ENCODE measurements around the gene PPP3CA. TPM values are rescaled to one million over a fixed set of nuclear protein-coding genes. Genes with fewer than 3 reads are reported as not detected.

The PPP3CA gene
- total and polyA plus RNA-seq, 2 donors (not counting 1 experiment from before 2014, with no cell fraction given) = 66.4 to 79.3 TPM

GRCh38 chr4:101153653-101154052, 193.7 kb downstream of the PPP3CA start:
- TF ChIP-seq EZH2 (IDR thresholded peaks at IDR 0.05; ENCODE audit: low read length, missing control alignments) = no peak
- no peak for TF ChIP-seq CTCF (conservative IDR thresholded peaks at IDR 0.05 in 1 of 2, IDR thresholded peaks at IDR 0.05 in 1 of 2; ENCODE audit: low read depth in 1 of 2, low read length in 2 of 2)
- Histone ChIP-seq H3K27ac (ENCODE audit: insufficient read depth, low read length) (no peak overlapping the region), H3K9me3 (ENCODE audit: control insufficient read depth, insufficient read depth, low read depth, low read length) (no peaks in the 10 kb centered on the region), H4K20me1 (ENCODE audit: control insufficient read depth, extremely low read depth, insufficient read depth, low read length) (no peaks in the 10 kb centered on the region), H3K27me3 (ENCODE audit: control insufficient read depth, insufficient read depth, low read length) (no peaks in the 10 kb centered on the region), H3K79me2 (ENCODE audit: control insufficient read depth, insufficient read depth, low read length) (no peaks in the 10 kb centered on the region), H3K4me3 (replicated peaks in 1 of 4; ENCODE audit: control extremely low read depth in 1 of 4, insufficient read depth in 1 of 4, low read depth in 3 of 4, low read length in 4 of 4) (no peak overlapping the region), H3K4me1 (ENCODE audit: control insufficient read depth, extremely low read depth, insufficient read depth, low read length) (peaks cover 14% of the 10 kb centered on the region), H3K36me3 (ENCODE audit: control insufficient read depth, insufficient read depth, low read length) (no peaks in the 10 kb centered on the region), H3K4me2 (ENCODE audit: extremely low read depth, insufficient read depth, low read length) (no peak overlapping the region), H3K9ac (ENCODE audit: insufficient read depth, low read length) (no peak overlapping the region), H2AFZ (ENCODE audit: low read length) (no peak overlapping the region)
- no peak for DNase-seq (ENCODE audit: low read depth in 2 of 2)

GRCh38 chr4:101152521-101152920, 194.8 kb downstream of the PPP3CA start:
- H3K27me3 ChIP-seq (ENCODE audit: control insufficient read depth, insufficient read depth, low read length) = no peaks in the 10 kb centered on the region
- H3K27ac ChIP-seq (ENCODE audit: insufficient read depth, low read length) = no peak overlapping the region
- H3K79me2 ChIP-seq (ENCODE audit: control insufficient read depth, insufficient read depth, low read length) = no peaks in the 10 kb centered on the region
- TF ChIP-seq EZH2 (IDR thresholded peaks at IDR 0.05; ENCODE audit: low read length, missing control alignments) (no peak), CTCF (conservative IDR thresholded peaks at IDR 0.05 in 1 of 2, IDR thresholded peaks at IDR 0.05 in 1 of 2; ENCODE audit: low read depth in 1 of 2, low read length in 2 of 2) (no peak)
- H3K9ac ChIP-seq (ENCODE audit: insufficient read depth, low read length) = no peak overlapping the region
- no peaks in the 10 kb centered on the region for H3K9me3 ChIP-seq (ENCODE audit: control insufficient read depth, insufficient read depth, low read depth, low read length)
- no peak for DNase-seq (ENCODE audit: low read depth in 2 of 2)
- H3K4me1 ChIP-seq (ENCODE audit: control insufficient read depth, extremely low read depth, insufficient read depth, low read length) = peaks cover 8% of the 10 kb centered on the region
- H3K4me3 ChIP-seq (replicated peaks in 1 of 4; ENCODE audit: control extremely low read depth in 1 of 4, insufficient read depth in 1 of 4, low read depth in 3 of 4, low read length in 4 of 4) = no peak overlapping the region
- H3K4me2 ChIP-seq (ENCODE audit: extremely low read depth, insufficient read depth, low read length) = no peak overlapping the region
- H4K20me1 ChIP-seq (ENCODE audit: control insufficient read depth, extremely low read depth, insufficient read depth, low read length) = no peaks in the 10 kb centered on the region
- H2AFZ ChIP-seq (ENCODE audit: low read length) = no peak overlapping the region
- H3K36me3 ChIP-seq (ENCODE audit: control insufficient read depth, insufficient read depth, low read length) = no peaks in the 10 kb centered on the region

- TF ChIP-seq EZH2 (IDR thresholded peaks at IDR 0.05; ENCODE audit: low read length, missing control alignments) (no peak), CTCF (conservative IDR thresholded peaks at IDR 0.05 in 1 of 2, IDR thresholded peaks at IDR 0.05 in 1 of 2; ENCODE audit: low read depth in 1 of 2, low read length in 2 of 2) (no peak)
- no peaks in the 10 kb centered on the region for H4K20me1 ChIP-seq (ENCODE audit: control insufficient read depth, extremely low read depth, insufficient read depth, low read length)
- no peak for DNase-seq (ENCODE audit: low read depth in 2 of 2)
These were observed 198.8 kb downstream of the PPP3CA start for GRCh38 chr4:101148551-101148950.

More at GRCh38 chr4:101148551-101148950, 198.8 kb downstream of the PPP3CA start:
- H3K9ac ChIP-seq (ENCODE audit: insufficient read depth, low read length) = no peak overlapping the region
- no peak overlapping the region for H3K4me3 ChIP-seq (replicated peaks in 1 of 4; ENCODE audit: control extremely low read depth in 1 of 4, insufficient read depth in 1 of 4, low read depth in 3 of 4, low read length in 4 of 4)
- H2AFZ ChIP-seq (ENCODE audit: low read length) = no peak overlapping the region
- no peaks in the 10 kb centered on the region for H3K27me3 ChIP-seq (ENCODE audit: control insufficient read depth, insufficient read depth, low read length)
- no peaks in the 10 kb centered on the region for H3K9me3 ChIP-seq (ENCODE audit: control insufficient read depth, insufficient read depth, low read depth, low read length)
- no peak overlapping the region for H3K4me2 ChIP-seq (ENCODE audit: extremely low read depth, insufficient read depth, low read length)
- H3K27ac ChIP-seq (ENCODE audit: insufficient read depth, low read length) = no peak overlapping the region
- no peaks in the 10 kb centered on the region for H3K79me2 ChIP-seq (ENCODE audit: control insufficient read depth, insufficient read depth, low read length)
- no peaks in the 10 kb centered on the region for H3K36me3 ChIP-seq (ENCODE audit: control insufficient read depth, insufficient read depth, low read length)
- H3K4me1 ChIP-seq (ENCODE audit: control insufficient read depth, extremely low read depth, insufficient read depth, low read length) = no peaks in the 10 kb centered on the region
